T47D (cell line): ENCODE measurements around the gene COL10A1.

ENCODE experiments used
- DNase-seq, 2 experiments: peaks; one replicate each; pipeline versions ENCODE4 v3.0.0 to v3.0.0-alpha.2; 2011 to 2012; ENCODE audit warnings: low read depth in 1 of 2, low spot score in 1 of 2
- JUND ChIP-seq: IDR thresholded peaks from 2 replicates; pipeline ENCODE4 v1.6.1; 2012; ENCODE audit warnings: low read depth
- in situ Hi-C: cut with HindIII; loops from 2 replicates; pipeline ENCODE4 v1.10.0; 2016; ENCODE audit warnings: low sequenced_read_pairs, low pct_unique_long_range_greater_than_20kb

Gene COL10A1

DNA sequence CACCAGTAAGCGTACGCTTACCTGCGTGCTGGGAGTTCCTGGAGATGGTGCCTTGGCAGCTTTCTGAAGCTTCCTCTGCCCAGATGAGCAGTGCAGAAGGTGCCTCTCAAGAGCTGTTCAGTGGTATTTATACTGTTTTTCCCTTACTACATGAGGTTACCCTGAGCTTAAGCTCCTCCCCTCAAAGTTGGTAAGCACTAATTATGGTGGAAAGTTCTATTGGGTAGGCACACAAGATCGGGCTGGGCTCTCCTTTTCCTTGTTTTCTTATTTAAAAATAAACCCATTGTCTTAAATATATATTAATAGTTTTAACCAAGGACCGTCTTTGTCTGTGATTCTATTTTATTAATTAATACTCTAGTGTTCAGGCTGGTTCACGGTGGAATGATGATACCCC is at the start of gene COL10A1:
Gene COL10A1 (minus strand): TSS at position 101 of the 400 bp plus-strand sequence. CDS start 640 bp downstream, outside the sequence.
- in situ Hi-C loops: no loop called here

DNA sequence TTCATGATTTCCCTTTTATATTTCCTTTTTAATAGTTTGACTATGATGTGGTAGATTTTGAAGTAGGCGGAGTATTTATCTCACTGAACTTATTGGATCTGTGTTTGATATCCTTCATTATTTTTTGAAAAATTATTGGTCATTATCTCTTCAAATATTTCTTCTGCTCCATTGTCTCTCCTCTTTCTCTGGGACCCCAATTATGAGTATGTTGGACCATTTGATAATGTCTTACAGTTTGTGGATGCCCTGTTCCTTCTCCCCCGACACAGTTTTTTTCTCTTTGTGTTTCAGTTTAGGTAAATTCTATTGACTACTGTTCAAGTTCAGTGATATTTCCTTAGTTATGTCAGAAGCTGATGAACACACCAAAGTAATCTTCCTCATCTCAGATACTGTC is 49.4 kb upstream of the COL10A1 start:
- TF ChIP-seq JUND: no peak
- DNase-seq: no peak
- in situ Hi-C loops: no loop called here

More for the DNA sequence above, at the start of gene COL10A1:
- no peak for DNase-seq
- no peak for TF ChIP-seq JUND

DNA sequence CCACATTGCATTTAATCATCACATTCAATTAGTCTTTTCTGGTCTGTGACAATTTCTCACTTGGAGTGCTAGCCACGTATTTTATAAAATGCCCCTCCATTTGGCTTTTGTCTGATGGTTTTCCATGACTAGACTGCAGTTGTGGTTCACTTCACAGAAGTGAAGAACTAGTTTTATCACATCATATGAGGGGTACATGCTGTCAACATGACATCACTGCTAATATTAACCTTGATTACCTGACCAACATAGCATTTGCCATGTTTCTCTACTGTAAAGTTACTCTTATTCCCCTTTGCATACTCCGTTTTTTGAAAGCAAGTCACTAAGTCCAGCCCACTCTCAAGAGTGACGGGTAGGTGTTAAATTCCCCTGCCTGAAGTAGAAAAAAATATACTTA is 48.0 kb upstream of the COL10A1 start:
- in situ Hi-C loops: no loop called here
- DNase-seq: no peak
- TF ChIP-seq JUND: no peak

DNA sequence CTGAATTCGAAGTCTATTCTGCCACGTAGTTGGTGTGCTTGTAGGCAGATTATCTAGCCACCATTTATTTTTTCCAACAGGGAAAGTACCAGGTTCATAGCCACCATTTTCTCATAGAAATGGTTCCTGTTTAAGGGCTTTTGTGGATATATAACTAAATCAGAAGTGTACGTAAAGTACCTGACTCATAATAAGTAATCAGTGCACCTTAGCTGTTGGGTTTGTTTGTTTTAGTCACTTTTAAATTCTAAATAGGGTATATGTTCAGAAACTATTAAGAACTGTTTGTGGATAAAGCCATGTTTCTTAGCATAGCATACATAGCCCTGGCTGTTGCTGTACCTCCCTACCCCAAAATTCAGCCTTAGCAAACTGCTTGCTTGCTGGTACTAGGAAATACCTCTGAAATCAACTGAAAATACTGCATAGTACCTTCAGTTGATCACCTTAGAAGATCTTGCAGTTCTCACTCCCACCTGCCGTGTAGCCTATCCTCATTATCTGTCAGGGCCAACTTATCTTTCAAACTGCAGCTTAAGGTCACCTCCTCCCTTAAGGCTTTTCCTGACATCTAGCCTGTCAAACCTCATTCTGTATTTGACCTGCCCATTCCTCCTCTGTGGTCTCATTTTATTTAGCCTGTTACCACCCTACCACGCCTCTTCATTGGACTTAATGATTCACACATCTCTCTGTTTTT is 44.6 kb upstream of the COL10A1 start:
- no peak for DNase-seq
- TF ChIP-seq JUND: no peak
- in situ Hi-C loops: no loop called here

DNA sequence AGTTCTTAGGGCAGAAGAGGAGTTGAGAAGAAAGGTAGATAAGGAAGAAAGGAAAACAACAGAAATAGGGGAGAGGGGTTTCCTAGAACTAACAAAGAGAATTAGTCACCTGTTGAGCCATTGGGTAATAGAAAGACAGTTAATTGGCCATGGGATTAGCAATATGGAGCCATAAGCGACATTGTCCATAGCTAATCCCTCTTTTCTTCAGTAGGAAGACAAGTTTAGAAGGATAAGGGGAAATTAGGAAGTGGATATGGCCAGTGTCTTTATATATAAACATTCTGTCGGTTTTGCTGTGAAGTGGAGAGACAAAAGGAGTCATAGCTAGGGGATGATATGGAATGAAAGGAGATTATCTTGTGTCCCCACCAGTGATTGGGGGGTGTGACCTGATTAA is 43.9 kb upstream of the COL10A1 start:
- no peak for TF ChIP-seq JUND
- DNase-seq: no peak

DNA sequence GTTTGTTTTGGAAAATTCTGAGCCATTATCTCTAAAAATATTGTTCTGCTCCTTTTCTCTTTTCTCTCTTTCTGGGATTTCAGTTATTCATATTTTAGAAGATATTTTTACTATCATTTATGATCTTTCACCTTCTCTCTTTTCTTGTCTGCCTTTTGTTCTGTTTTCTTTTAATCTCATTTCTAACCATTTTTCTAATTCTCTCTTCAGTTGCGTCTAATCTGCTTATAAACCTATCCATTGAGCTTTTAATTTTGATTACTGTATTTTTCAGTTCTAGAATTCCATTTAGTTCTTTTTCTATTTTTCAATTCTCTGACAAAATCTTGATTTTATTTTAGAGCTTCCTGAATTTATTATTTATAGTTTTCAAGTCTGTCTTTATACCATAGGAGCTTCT is 42.2 kb upstream of the COL10A1 start:
- no peak for TF ChIP-seq JUND
- in situ Hi-C loops: no loop called here

More for the DNA sequence above, 43.9 kb upstream of the COL10A1 start:
- in situ Hi-C loops: no loop called here

DNA sequence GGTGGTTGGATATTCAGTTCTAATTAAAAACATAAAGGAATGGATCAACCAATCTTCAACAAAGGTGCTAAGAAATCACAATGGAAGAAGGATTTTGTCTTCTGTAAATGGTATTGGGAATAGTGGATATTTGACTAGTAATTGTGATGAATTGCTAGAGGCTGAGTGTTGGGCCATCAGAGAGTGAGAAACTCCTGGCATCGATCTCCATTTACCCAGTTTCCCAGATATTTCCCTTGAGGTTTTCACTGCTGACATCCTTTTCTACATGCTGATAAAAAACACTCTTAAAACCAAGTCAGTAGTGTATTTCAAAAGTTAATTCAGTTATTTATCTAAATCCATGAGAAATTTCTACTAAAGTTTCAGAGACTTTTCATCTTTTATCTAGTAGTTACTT is 40.4 kb upstream of the COL10A1 start:
- DNase-seq: no peak
- in situ Hi-C loops: no loop called here
- no peak for TF ChIP-seq JUND

More for the DNA sequence above, 42.2 kb upstream of the COL10A1 start:
- DNase-seq: no peak

DNA sequence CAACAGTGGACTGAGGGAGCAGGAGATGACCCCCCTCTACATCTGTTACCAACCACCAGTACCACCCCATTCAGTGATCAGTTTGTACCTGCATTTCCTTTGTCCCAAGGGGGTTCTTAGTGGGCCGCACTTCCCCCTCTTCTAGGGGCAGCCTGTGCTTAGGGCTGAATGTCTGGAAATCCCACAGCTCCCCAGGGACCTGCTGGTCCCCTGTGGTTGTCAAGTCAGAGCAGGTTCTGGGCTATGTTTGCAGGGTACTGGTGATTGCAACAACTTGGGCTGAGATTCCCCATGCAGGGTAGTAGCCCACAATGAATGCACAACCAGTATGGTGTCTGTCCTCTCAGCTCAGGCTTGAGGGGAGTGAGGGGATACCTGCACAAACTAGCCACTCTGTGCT is 39.7 kb upstream of the COL10A1 start:
- DNase-seq: no peak
- in situ Hi-C loops: no loop called here
- TF ChIP-seq JUND: no peak

DNA sequence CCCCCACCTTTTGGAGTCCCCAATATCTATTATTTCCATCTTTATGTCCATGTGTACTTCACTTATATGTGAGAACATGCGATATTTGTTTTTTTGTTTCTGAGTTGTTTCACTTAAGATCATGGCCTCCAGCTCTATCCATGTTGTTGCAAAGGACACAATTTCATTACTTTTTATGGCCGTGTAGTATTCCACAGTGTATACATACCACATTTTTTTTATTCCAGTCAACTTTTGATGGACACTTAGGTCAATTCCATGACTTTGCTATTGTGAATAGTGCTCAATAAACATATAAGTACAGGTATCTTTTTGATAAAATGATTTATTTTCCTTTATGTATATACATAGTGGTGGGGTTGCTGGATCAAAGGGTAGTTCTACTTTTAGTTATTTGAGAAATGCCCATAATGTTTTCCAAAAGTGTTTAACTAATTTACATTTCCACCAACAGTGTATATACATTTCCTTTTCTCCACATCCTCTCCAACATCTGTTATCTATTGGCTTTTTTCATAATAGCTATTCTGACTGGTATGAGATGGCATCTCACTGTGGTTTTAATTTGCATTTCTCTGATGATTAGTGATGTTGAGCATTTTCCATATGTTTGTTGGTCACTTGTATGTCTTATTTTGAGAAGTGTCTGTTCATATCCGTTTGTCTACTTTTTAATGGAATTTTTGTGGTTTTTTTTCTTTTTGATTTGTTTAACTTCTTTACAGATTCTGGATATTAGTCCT is 34.0 kb upstream of the COL10A1 start:
- in situ Hi-C loops: no loop called here
- TF ChIP-seq JUND: no peak
- DNase-seq: no peak

DNA sequence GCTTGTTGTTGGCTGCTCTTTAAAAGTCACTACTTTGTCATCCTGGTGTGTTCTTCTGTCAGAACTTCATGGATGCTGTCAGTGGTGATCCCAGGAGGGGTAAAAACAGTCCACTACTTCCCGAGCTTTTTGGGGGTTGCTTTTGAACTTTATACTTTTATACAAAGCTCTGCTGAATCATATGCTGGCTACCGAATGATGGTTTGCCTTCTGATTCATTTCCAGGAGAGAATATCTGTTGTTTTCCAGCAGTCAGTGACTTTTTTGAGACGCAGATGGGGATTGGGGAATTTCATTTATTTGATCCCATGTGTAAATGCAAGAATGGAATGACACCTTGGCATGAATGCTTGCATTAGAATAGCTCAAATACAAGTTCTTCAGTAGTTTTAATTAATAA is 32.7 kb upstream of the COL10A1 start:
- TF ChIP-seq JUND: no peak
- in situ Hi-C loops: no loop called here
- DNase-seq: no peak

DNA sequence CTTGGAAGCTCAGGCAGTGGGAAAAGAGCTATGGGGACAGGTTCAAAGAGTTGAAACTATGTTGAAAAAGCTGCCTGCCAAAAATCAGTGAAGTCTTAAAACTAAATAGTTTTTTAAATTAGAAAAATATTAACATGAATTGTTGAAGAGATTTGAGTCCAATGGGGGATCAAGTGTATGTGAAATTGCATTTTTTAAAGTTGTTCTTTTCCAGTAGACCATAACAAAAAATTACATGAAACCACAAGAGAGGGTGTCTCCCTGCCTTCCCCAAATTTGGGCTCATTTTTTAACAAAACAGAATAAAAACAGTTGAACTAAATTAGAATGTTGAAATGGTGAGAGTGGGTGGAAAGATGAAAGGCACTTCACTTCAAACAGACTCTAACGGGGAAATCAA is 31.5 kb upstream of the COL10A1 start:
- no peak for DNase-seq
- TF ChIP-seq JUND: no peak
- in situ Hi-C loops: no loop called here

DNA sequence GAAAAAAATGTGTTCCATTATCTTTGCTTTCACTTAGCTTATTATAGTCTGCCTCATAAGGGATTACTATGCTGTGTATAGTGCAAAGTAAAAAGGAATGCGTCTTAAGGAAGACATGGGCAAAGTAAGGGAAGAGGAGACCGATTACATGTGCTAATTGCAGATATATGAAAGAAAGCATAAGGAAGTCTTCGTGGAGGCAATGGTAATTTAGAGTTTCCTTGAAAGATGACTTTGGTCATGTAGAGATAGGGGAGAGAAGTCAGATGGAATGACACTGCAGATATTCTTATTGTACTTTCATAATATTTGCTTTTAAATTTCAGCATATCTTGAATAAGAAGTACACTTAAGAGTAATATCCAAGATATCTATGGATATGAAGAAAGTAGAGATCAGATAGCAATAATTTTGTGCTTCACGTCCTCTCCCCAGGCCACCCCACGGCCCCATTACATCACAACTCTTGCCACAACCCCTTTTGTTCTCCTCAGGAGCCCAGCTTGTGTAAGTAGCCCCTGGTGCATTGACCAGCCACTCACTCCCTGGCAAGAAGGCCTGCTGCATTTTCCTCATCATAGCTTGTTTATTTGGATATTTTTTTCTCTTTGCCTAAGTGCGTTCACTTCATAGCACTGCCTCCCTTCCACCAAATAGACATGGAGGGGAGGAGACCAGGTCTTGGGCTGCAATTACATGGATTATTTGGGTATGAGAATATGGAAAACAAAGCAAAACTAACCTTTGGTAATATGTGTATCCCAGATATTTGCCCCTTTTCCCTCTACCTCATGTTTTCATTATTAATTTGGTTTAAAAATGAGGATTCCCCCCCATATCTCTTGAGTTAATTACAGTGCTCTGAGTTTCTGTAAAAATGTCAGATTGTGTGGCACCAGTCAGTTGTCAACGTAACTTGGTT is 30.7 kb upstream of the COL10A1 start:
- in situ Hi-C loops: no loop called here
- TF ChIP-seq JUND: no peak
- no peak for DNase-seq

DNA sequence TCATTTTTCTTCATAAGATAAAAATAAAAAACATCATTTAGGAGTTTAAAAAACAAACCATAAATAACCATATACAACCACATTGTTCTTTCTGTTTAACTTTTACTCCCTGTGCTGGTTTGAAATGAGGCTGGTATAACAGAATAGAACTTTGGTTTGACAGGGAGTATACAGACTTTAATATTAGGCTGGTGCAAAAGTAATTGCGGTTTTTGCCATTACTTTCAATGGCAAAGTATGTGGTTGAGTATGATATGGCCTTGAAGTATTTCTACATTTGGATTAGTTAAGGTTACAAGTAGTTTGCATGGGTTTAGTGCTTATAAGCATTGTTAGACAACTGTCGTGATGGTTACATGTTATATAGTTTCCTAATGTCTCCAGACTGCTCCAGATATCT is 29.0 kb upstream of the COL10A1 start:
- in situ Hi-C loops: no loop called here

More for the DNA sequence above, 29.0 kb upstream of the COL10A1 start:
- TF ChIP-seq JUND: no peak
- DNase-seq: no peak
